ENCODE results near the gene TRAPPC8.
"Not testable (repeated sequence)": the region's sequence is repeated elsewhere in the genome, so short reads cannot be mapped to it uniquely, and the experiment has no call there.

TRAPPC8 gene, protein sequence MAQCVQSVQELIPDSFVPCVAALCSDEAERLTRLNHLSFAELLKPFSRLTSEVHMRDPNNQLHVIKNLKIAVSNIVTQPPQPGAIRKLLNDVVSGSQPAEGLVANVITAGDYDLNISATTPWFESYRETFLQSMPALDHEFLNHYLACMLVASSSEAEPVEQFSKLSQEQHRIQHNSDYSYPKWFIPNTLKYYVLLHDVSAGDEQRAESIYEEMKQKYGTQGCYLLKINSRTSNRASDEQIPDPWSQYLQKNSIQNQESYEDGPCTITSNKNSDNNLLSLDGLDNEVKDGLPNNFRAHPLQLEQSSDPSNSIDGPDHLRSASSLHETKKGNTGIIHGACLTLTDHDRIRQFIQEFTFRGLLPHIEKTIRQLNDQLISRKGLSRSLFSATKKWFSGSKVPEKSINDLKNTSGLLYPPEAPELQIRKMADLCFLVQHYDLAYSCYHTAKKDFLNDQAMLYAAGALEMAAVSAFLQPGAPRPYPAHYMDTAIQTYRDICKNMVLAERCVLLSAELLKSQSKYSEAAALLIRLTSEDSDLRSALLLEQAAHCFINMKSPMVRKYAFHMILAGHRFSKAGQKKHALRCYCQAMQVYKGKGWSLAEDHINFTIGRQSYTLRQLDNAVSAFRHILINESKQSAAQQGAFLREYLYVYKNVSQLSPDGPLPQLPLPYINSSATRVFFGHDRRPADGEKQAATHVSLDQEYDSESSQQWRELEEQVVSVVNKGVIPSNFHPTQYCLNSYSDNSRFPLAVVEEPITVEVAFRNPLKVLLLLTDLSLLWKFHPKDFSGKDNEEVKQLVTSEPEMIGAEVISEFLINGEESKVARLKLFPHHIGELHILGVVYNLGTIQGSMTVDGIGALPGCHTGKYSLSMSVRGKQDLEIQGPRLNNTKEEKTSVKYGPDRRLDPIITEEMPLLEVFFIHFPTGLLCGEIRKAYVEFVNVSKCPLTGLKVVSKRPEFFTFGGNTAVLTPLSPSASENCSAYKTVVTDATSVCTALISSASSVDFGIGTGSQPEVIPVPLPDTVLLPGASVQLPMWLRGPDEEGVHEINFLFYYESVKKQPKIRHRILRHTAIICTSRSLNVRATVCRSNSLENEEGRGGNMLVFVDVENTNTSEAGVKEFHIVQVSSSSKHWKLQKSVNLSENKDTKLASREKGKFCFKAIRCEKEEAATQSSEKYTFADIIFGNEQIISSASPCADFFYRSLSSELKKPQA (N-terminal part only)

DNA sequence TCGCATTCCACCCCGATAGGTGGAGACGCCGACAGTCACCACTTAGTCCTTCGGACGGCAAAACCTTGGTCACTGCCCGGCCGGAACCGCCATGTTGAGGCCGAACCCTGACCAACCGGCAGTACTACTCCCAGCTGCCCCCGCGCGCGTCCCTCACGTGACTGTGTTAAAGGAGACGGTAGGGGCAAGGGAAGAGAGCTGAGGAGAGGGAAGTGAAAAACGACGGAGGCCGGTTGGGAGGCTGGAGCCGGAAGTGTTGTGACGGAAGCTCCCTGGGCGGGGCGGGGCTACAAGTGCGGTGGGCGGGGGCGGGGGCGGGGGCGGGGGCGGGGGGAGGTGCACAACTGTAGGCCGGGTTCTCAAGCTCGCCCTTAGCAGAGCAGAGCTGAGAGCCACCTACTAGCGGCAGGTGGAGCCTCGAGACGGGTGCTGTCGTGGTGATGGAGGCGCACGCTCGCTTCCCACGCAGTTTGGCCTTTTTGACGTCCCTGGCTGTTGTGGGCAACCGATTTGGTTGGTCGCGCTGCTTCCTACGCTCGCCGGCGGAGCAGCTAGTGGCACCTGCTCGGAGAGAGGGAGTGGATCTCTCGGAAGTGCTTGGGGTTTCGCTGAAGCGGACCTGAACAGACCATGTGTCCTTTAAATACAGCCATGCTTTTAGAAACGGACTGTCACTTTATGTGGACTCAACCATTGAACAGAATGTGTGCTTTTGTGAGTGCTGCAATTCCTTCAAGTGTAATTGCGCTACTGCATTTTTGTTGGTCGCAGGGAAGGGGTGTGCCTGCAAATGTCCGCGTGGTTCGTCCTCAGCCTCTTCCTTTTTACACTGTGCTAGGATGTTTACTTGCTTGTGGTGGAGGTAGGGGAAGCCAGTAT, at the start of gene TRAPPC8:
Gene TRAPPC8, minus strand, starts transcription at position 130 of the 879 bp plus-strand sequence. CDS start 364 bp downstream, outside the sequence.
- peak; percentile 92 for DNase-seq (ENCODE audit: low read depth in 2 of 2)

DNA sequence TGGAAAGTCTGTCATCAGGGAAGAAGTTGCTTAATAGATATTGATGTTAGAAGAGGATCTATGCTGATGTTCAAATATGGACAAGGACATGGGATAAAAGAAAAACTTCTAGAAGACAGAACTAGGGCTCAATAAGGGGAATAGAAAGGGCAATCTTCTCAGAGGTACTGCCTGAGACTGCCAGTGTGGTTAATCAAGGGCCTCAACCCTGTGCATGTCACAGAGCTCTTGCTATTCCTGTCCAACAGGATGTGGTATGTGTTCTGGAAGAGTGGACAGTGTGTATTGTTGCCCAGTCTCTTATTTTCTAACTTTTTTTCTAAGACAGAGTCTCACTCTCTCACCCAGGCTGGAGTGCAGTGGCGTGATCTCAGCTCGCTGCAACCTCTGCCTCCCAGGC, 47.9 kb upstream of the TRAPPC8 start:
- DNase-seq (ENCODE audit: low read depth in 2 of 2) = no peak

DNA sequence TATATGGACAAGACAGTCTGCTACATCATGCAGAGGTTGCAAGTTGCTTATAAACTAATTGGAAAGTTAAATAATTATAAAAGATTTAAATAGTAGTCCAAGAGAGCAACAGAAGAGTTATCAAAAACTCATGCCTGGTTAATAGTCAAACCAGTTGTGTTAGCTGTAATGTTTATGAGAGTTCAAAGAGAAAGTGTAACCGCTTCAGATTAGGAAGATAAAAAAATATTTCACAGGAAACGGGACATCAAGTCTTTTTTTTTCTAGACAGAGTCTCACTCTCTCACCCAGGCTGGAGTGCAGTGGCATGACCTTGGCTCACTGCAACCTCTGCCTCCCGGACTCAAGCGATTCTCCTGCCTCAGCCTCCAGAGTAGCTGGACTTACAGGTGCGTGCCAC, 41.0 kb upstream of the TRAPPC8 start:
- no peak for DNase-seq (ENCODE audit: low read depth in 2 of 2)

DNA sequence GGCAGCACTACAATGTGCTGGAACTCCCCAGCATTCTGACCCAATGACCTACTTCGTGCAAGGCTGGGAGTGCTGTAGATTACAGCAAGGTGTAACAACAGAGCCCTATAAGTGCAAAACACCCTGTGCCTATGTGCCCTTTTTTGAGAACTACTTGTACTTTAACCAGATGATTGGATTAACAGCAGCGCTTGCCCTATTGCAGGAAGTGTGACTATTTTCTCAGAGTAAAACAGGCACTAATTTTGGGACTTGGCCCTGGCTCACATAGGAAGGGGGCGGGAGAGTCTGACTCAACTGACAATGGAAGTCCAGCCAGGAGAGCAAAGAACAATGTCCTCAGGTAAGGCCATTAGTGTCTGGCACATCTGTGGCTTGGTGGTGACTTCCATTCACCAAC, 40.1 kb upstream of the TRAPPC8 start:
- no peak for DNase-seq (ENCODE audit: low read depth in 2 of 2)

DNA sequence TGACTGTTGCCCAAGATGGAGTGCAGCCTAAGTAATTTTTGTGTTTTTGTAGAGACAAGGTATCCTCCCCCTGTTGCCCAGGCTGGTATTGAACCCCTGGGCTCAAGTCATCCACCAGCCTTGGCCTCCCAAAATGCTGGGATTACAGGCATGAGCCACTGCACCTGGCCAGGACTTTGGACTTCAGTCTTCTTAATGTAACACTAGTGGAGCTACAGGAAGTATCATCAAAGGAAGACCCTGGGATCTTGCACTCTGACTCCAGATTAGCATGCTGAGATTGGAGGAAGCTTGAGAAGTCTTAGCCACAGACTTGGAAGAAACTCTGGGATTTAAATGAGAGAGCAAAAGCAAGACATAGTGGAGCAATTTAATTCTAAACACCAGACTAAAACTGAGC, 37.9 kb upstream of the TRAPPC8 start:
- DNase-seq (ENCODE audit: low read depth in 2 of 2) = no peak

DNA sequence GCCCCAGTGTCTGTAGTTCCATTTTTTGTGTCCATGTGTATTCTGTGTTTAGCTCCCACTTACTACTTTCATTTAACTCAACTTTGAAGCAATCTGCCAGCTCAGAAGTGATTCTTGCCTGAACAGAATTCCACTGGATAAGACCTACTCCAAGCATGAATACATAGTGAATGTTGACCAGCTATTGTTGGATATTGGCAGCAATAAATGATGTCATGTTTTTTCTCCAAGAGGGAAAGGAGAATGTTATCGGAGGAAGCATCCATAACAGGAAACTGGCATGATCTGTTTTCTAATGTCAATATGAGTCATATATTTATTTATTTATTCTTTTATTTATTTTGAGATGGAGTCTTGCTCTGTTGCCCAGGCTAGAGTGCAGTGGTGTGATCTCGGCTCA, 36.8 kb upstream of the TRAPPC8 start:
- no peak for DNase-seq (ENCODE audit: low read depth in 2 of 2)

DNA sequence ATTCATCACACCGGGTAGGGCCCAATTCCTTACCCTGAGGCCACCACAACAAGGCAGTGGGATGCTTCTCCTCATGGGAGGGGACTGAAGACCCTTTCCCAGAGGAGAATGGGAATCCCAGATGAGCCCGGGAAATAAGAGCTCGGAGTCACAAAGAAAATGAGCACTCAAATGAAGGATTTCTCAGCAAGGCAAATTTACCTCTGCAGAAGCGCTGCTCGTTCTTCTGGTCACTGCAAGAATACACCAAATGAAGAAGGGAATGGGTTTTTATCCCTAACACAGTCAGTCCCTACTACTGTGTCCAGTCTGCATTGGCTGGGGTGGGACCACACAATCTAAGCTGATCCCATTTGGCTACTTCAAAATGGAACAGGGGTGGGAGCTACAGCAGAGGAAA, 35.7 kb upstream of the TRAPPC8 start:
- no peak for DNase-seq (ENCODE audit: low read depth in 2 of 2)

DNA sequence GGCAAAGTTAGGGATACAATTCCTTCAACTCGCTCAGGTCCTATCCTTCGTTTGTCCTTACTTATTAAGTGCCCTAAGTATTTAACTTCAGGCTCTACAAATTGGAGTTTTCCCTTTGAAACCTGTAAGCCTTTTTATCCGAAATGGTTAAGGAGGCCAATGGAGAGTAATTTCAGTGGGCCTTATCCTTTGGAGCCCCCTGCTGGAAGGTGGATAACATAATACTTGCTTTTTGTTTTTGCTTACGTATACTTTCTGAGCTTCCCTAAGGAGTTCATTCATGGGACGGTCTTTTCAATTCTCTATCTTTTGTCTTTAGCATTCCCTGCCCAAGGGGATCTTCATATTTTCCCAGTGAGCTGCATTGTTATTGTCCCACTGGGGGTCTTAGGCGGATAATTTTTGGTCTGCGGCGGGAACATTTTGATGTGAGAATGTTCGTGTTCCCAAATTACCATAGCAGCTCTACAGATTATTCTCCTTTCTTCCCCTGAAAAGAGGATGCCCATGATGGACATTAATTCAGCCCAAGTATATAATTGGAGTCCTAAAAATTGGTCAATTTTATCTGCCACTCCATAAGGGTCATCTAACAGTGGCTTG, 34.4 kb upstream of the TRAPPC8 start:
- DNase-seq (ENCODE audit: low read depth in 2 of 2) = peak in 1 of 2 experiments; percentile 7

DNA sequence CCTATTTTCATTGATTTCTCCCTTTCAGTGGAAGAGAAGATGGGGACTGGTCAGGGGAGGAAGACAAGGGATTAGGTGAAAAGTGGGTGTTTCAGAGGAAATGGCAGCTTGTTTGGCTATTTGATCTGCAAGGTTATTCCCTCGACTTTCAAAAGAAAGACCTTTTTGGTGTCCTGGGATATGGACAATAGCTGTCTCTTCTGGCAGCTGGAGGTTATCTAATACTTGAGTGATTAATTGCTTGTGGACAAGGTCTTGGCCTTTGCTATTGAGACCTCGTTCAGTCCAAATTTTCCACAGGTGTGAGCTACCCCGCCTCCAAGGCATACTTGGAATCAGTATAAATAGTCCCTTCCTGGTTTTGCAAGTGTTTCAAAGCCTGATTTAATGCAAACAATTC, 33.3 kb upstream of the TRAPPC8 start:
- no peak for DNase-seq (ENCODE audit: low read depth in 2 of 2)

DNA sequence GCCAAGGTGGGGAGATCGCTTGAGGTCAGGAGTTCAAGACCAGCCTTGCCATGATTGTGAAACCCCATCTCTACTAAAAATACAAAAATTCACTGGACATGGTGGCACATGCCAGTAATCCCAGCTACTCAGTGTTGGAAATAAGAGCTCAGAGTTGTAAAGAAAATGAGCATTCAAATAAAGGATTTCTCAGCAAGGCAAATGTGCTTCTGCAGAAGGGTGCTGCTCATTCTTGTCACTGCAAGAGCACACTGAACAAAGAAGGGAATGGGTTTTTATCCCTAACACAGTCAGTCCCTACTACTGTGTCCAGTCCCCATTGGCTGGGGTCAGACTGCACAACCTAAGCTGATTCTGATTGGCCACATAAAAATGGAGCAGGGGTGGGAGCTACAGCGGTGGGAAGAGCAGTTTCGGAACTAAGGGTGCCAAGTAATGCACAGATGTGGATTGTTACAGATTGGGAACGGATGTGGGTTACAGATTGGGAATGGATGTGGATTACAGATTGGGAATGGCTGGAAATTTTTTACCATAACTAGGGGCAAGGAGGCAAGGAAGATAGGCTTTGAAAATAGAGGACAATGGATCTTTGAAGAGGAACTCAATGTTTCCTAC, 31.1 kb upstream of the TRAPPC8 start:
- no peak for DNase-seq (ENCODE audit: low read depth in 2 of 2)

DNA sequence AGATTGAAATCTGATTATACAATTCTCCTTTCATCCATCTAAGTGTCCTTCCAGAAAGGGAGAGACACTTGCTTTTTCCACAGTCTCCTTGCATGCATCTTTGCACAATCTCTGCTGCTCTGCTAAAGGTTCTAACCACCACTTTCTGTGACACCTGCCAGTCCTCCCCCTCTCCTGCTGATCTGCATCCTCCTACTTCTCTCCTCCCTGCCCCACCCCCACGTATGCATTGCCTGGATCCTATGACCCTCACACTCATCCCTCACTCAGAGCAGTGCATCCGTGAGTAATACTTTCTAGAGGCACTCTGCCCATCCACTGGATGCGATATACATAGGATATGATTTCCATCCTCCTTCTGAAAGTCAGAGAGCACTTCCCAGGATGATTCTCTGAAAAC, 27.7 kb upstream of the TRAPPC8 start:
- DNase-seq (ENCODE audit: low read depth in 2 of 2) = no peak

DNA sequence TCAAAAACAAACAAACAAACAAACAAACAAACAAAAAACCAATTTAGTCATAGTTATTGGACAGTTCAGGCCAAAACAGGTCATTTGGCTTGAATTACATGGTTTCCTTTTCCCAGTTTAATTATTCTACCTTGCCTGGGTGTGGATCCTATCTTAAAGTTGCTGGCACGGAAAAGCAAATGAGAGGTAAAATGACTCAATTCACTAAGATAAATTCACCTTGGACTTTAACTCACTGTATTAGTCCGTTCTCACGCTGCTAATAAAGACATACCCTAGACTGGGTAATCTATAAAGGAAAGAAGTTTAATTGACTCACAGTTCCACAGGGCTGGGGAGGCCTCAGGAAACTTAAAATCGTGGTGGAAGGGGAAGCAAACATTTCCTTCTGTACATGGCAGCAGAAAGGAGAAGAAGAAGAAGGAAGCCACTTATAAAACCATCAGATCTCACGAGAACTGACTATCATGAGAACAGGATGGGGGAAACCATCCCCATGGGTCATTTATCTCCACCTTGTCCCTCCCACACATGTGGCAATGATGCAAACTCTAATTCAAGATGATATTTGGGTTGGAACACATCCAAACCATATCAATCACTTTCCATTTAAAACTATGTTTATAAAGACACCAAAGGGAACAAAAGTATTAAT, 22.5 kb upstream of the TRAPPC8 start:
- DNase-seq (ENCODE audit: low read depth in 2 of 2) = no peak

DNA sequence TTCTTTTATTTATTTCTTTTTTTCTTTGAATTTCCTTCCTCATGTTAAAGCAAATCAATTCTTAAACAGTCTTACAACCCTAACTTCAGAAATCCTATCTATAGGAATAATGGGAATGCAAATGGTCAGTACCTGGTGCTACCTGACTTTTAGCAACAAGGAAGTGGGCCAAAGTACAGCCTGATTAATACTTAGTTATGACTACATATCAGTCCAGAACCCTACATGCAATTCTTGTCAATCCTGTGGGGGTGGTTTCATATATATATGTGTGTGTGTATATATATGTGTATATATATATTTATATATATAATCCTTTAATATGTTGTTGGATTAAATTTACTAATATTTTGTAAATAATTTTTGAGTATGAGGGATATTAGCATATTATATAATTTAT, 14.8 kb upstream of the TRAPPC8 start:
- no peak for DNase-seq (ENCODE audit: low read depth in 2 of 2)

DNA sequence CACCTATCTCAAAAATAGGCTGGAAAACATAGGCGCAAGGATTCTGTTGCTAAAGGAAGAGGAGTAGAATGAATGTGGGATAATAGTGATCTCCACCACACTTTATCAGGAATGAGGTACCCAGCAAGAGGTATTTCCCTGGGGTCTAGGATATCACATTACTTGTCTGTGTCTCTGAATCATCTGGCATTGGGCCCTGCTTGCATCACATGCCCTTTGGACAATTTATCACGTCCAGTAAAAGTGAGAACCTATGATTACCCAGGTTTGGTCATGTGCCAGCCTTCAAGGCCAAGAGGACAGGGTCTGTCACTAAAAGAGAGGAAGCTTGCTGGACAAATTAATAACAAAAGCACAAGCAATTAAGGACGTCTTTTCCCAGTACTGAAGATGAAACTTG, 11.4 kb upstream of the TRAPPC8 start:
- no peak for DNase-seq (ENCODE audit: low read depth in 2 of 2)

DNA sequence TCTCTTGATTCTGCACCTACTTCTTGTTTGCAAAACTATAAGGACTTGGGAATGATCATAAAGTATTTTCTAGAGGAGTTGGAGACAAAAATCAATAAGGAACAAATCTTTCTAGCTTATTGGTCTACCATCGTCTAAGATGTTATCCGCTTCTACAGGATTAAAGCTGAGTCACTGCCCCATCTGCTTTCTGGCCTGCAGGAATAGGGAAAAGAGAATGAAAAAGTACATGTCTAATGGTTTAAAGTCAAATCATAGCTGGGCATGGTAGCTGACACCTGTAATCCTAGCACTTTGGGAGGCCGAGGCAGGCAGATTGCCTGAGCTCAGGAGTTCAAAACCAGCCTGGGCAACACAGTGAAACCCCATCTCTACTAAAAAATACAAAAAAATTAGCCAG, 10.8 kb upstream of the TRAPPC8 start:
- not testable (repeated sequence) for DNase-seq (ENCODE audit: low read depth in 2 of 2)

DNA sequence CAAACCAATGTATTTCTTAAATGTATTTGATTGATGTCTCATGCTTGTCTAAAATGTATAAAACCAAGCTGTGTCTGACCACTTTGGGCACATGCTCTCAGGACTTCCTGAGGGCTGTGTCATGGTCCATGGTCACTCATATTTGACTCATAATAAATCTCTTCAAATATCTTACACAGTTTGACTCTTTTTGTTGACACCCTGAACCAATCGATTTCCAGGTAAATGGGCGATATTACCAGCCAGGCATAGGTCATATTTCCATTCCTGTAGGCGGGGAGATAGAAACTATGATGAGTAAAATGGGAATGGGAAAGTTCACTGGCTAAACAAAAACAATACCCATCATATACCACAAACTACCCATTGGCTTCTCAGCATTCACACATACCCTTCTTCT, 9.3 kb upstream of the TRAPPC8 start:
- no peak for DNase-seq (ENCODE audit: low read depth in 2 of 2)

DNA sequence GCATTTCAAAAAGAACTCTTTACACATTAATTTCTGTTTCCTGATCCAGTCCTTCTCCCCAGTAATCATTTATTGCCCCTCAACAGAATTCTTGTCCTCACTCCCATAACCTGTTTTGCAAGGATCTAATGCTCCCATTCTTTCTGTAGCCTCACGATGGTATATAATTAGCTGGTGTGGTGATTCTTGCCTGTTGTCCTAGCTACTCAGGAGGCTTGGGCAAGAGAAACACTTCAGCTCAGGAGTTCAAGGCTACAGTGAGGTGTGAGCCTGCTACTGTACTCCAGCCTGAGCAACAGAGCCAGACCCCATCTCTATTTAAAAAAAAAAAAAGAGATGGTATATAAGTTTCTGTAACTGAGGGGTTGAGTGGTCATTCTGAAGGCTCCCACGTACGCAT, 7.7 kb upstream of the TRAPPC8 start:
- DNase-seq (ENCODE audit: low read depth in 2 of 2) = no peak

DNA sequence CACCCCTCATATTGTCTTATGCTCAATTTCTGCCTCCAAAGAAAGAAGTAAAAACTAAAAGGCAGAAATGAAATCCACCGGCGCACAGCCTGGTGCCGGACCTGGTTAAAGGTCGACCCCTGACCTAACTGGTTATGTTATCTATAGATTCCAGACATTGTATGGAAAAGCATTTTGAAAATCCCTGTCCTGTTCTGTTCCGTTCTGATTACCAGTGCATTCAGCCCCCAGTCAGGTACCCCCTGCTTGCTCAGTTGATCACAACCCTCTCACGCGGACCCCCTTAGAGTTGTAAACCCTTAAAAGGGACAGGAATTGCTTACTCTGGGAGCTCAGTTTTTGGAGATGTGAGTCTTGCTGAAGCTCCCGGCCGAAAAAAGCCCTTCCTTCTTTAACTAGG, 5.4 kb upstream of the TRAPPC8 start:
- DNase-seq (ENCODE audit: low read depth in 2 of 2) = not testable (repeated sequence)

DNA sequence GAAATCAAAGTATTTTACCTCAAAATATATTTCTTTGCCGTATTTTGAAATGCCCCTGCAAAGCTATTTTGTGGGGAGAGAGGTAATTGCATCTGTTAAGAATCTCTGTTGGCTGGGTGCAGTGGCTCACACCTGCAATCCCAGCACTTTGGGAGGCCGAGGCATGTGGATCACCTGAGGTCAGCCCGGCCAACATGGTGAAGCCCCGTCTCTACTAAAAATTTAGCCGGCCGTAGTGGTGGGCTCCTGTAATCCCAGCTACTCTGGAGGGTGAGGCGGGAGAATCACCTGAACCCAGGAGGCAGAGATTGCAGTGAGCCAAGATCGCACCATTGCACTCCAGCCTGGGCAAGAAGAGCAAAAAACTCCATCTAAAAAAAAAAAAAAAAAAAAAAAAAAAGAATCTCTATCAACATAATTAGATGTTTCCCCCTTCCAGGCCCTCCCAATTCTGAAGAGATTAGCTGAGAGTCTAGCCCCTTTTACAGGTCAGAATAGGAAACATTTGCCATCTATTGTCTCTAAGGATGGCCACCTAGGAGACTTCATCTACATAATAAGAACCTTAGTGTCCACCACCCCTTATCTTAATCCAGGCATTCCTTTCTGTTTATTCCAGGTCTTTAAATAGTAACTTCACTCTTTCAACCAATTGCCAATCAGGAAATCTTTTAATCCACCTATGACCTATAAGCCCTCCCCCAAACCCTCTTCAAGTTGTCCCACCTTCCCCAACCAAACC, 3.5 kb upstream of the TRAPPC8 start:
- no peak for DNase-seq (ENCODE audit: low read depth in 2 of 2)
